MCF 10A (cell line): ENCODE measurements around the gene MYO5A. TPM values are rescaled to one million over a fixed set of nuclear protein-coding genes. Genes with fewer than 3 reads are reported as not detected.
A peak's percentile ranks its signal among the peaks of the same experiment; 100 is the strongest.
"Not testable (repeated sequence)": the region's sequence is repeated elsewhere in the genome, so short reads cannot be mapped to it uniquely, and the experiment has no call there.

Experiments used
- BruUV-seq: library from RNA; stranded (reverse); fragments of 400-500 nt; replicated peaks from 2 replicates; lab custom pipeline; 2021; lab: Mats Ljungman, UMichigan
- CTCF ChIA-PET: fragments of 300-600 bp; sonication (Branson Sonifier 250); formaldehyde crosslinking; extraction: SDS; loops from one replicate; lab custom pipeline; 2021; ENCODE audit warnings: antibody characterized with exemption, inconsistent platforms; lab: Yijun Ruan, JAX
- POLR2A ChIA-PET: fragments of 300-600, 350-650 bp; sonication (Branson Sonifier 250); formaldehyde crosslinking; extraction: SDS; loops from one replicate; lab custom pipeline; 2020; ENCODE audit warnings: antibody characterized with exemption, inconsistent platforms; lab: Yijun Ruan, JAX
- DNase-seq: peaks from one replicate; pipeline ENCODE4 v3.0.0-alpha.2; 2018; ENCODE audit not compliant: unreplicated experiment
- H3K27ac Mint-ChIP-seq: one replicate; pipeline ENCODE4 v1.8.0; 2022; ENCODE audit warnings: mild to moderate bottlenecking, low read depth, mixed read lengths; ENCODE audit not compliant: unreplicated experiment
- H3K27me3 Mint-ChIP-seq: one replicate; pipeline ENCODE4 v1.8.0; 2022; ENCODE audit warnings: mixed read lengths; ENCODE audit not compliant: insufficient read depth, unreplicated experiment
- H3K36me3 Mint-ChIP-seq: one replicate; pipeline ENCODE4 v1.8.0; 2022; ENCODE audit warnings: mild to moderate bottlenecking, moderate library complexity, mixed read lengths; ENCODE audit not compliant: insufficient read depth, unreplicated experiment
- H3K4me1 Mint-ChIP-seq: one replicate; pipeline ENCODE4 v1.8.0; 2022; ENCODE audit warnings: mixed read lengths; ENCODE audit not compliant: insufficient read depth, unreplicated experiment
- H3K4me3 Mint-ChIP-seq: one replicate; pipeline ENCODE4 v1.8.0; 2022; ENCODE audit warnings: mild to moderate bottlenecking, moderate library complexity, mixed read lengths; ENCODE audit not compliant: unreplicated experiment
- H3K9me3 Mint-ChIP-seq: one replicate; pipeline ENCODE4 v1.8.0; 2022; ENCODE audit warnings: mixed read lengths; ENCODE audit not compliant: unreplicated experiment
- intact Hi-C: fragments of 100-400 bp; cut with micrococcal nuclease; formaldehyde crosslinking; loops from 2 replicates; pipeline ENCODE4 v1.14.1; 2022
- total RNA-seq: library from RNA; stranded (reverse); gene quantifications from 2 replicates; pipeline ENCODE4 v1.2.3, GENCODE V29; 2022
- TF ChIP-seq, protein P1 (sequence below): fragments of 200-600 bp; IDR thresholded peaks from one replicate; pipeline ENCODE4 v1.8.0; 2022; ENCODE audit warnings: antibody characterized with exemption, mild to moderate bottlenecking; ENCODE audit not compliant: unreplicated experiment

The MYO5A gene
- total RNA-seq, 1 experiment from 2014 or later, result 28.9 TPM

GRCh38 chr15:52448011-52448890 lies 80.4 kb downstream of the MYO5A start:
- Mint-ChIP-seq H3K4me1 (peaks cover 7% of the 10 kb centered on the region), H3K4me3 (no peak overlapping the region), H3K36me3 (no peaks in the 10 kb centered on the region), H3K27me3 (no peaks in the 10 kb centered on the region), H3K9me3 (peaks cover 11% of the 10 kb centered on the region), H3K27ac (no peak overlapping the region)
- TF ChIP-seq, protein P1, sequence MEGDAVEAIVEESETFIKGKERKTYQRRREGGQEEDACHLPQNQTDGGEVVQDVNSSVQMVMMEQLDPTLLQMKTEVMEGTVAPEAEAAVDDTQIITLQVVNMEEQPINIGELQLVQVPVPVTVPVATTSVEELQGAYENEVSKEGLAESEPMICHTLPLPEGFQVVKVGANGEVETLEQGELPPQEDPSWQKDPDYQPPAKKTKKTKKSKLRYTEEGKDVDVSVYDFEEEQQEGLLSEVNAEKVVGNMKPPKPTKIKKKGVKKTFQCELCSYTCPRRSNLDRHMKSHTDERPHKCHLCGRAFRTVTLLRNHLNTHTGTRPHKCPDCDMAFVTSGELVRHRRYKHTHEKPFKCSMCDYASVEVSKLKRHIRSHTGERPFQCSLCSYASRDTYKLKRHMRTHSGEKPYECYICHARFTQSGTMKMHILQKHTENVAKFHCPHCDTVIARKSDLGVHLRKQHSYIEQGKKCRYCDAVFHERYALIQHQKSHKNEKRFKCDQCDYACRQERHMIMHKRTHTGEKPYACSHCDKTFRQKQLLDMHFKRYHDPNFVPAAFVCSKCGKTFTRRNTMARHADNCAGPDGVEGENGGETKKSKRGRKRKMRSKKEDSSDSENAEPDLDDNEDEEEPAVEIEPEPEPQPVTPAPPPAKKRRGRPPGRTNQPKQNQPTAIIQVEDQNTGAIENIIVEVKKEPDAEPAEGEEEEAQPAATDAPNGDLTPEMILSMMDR, result no peak
- ChIA-PET CTCF (no interaction called here), POLR2A (interaction anchor here (0.6 kb wide), 1 partner anchor 23 kb away, joined by 3 read pairs; no protein-coding TSS in a partner anchor)
- BruUV-seq, result no TSS peak
- intact Hi-C loops, result no loop called here
- no peak for DNase-seq

- Mint-ChIP-seq H3K4me1 (peaks cover 14% of the 10 kb centered on the region), H3K27me3 (no peaks in the 10 kb centered on the region), H3K4me3 (no peak overlapping the region), H3K27ac (peak overlapping the region; percentile 16), H3K36me3 (no peaks in the 10 kb centered on the region), H3K9me3 (peaks cover 2% of the 10 kb centered on the region)
- ChIA-PET POLR2A (no interaction called here), CTCF (no interaction called here)
- intact Hi-C loops, result no loop called here
- no peak for DNase-seq
- TF ChIP-seq, protein P1, result no peak
- no TSS peak for BruUV-seq
Measured at GRCh38 chr15:52445954-52446353, 82.7 kb downstream of the MYO5A start.

DNA sequence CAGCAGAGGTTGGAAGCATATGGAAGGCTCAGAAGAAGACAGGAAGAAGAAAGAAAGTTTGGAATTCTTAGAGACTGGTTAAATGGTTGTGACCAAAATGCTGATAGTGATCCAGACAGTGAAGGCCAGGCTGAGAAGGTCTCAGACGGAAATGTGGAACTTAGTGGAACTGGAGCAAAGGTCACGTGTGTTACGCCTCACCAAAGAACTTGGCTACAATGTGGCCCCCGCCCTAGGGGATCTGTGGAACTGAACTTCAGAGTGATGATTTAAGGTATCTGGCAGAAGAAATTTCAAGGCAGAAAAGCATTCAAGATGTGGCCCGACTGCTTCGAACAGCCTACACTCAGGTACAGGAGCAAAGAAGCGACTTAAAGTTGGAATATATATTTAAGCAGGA lies 83.1 kb downstream of the MYO5A start:
- Mint-ChIP-seq H3K4me1 (peaks cover 18% of the 10 kb centered on the region), H3K27ac (peak overlapping the region; percentile 16), H3K4me3 (no peak overlapping the region), H3K9me3 (no peaks in the 10 kb centered on the region), H3K36me3 (no peaks in the 10 kb centered on the region), H3K27me3 (no peaks in the 10 kb centered on the region)
- POLR2A ChIA-PET, result no interaction called here
- CTCF ChIA-PET, result no interaction called here
- TF ChIP-seq, protein P1, result no peak
- no peak for DNase-seq
- no TSS peak for BruUV-seq
- intact Hi-C loops, result no loop called here

DNA sequence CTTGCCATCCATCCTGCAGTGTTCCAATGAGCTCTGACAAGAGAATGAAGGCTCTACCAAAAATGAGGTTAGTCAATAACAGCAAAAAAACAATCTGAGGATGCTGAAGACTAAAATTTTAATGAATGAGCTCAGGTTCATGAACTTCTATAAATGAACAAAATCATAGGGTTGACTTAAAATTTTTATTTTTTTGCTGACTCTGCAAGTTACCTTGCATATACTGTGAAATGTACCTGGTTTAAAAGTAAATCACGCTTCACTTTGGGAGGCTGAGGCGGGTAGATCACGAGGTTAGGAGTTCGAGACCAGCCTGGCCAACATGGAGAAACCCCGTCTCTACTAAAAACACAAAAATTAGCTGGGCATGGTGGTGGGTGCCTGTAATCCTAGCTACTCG lies 85.5 kb downstream of the MYO5A start:
- CTCF ChIA-PET, result interaction anchor here (1.3 kb wide), 1 partner anchor 24 kb away, joined by 4 read pairs; no protein-coding TSS in a partner anchor
- POLR2A ChIA-PET, result interaction anchor here (0.7 kb wide), 1 partner anchor 105 kb away, joined by 5 read pairs; no protein-coding TSS in a partner anchor
- BruUV-seq, H3K27me3 Mint-ChIP-seq, H3K27ac Mint-ChIP-seq, intact Hi-C loops, H3K9me3 Mint-ChIP-seq, DNase-seq, H3K4me3 Mint-ChIP-seq, H3K36me3 Mint-ChIP-seq: not testable (repeated sequence)
- peaks cover 13% of the 10 kb centered on the region for H3K4me1 Mint-ChIP-seq
